T-cell (primary cell): Measurements from ENCODE around the gene VSX2. TPM values are rescaled to one million over a fixed set of nuclear protein-coding genes. Genes with fewer than 3 reads are reported as not detected.
"Not testable (repeated sequence)": the region's sequence is repeated elsewhere in the genome, so short reads cannot be mapped to it uniquely, and the experiment has no call there.

ENCODE experiments used
- ATAC-seq, 4 experiments: fragments of 200-7000 bp in 3 of 4; fragments of 150-1000 bp in 1 of 4; cut with Tn5 transposase; replicated peaks in 1 of 4; 1 replicate in 3 of 4; 2 replicates in 1 of 4; pipeline ENCODE4 v1.10.0; 2021; ENCODE audit warnings: moderate library complexity in 3 of 4, mild to moderate bottlenecking in 2 of 4, moderate number of reproducible peaks in 1 of 4
- CTCF ChIA-PET, 2 donors: fragments of 300-600 bp; sonication (Branson Sonifier 250); formaldehyde crosslinking; loops; one replicate each; lab custom pipeline; 2022; ENCODE audit warnings: antibody characterized with exemption in 2 of 2; lab: Charles Lee
- POLR2A ChIA-PET, 2 donors: fragments of 300-600 bp; sonication (Branson Sonifier 250); formaldehyde crosslinking; loops; one replicate each; lab custom pipeline; 2022; ENCODE audit warnings: antibody characterized with exemption in 2 of 2; lab: Charles Lee
- DNase-seq, 35 experiments: peaks; one replicate each; pipeline versions ENCODE4 v3.0.0 to v3.0.0-alpha.2; 2013 to 2023
- H3K27ac ChIP-seq: one replicate; pipeline ENCODE4 v1.5.1; 2013; ENCODE audit warnings: low read length
- H3K27me3 ChIP-seq, 2 experiments: replicated peaks in 1 of 2; 1 replicate in 1 of 2; 2 replicates in 1 of 2; pipeline versions ENCODE4 v1.6.1 to v1.7.0; 2013; ENCODE audit warnings: low read length in 1 of 2, mixed read lengths in 1 of 2; ENCODE audit not compliant: control insufficient read depth in 2 of 2, insufficient read depth in 2 of 2; ENCODE audit errors: extremely low read depth in 1 of 2
- H3K36me3 ChIP-seq, 2 donors: 1 replicate in 1 of 2; 2 replicates in 1 of 2; pipeline versions ENCODE4 v1.6.1 to v1.7.0; 2013; ENCODE audit warnings: low read length in 1 of 2; ENCODE audit not compliant: control insufficient read depth in 2 of 2, insufficient read depth in 1 of 2; ENCODE audit errors: extremely low read depth in 1 of 2
- H3K4me1 ChIP-seq, 2 experiments: 1 replicate in 1 of 2; 2 replicates in 1 of 2; pipeline versions ENCODE4 v1.6.1 to v1.7.0; 2013; ENCODE audit warnings: low read length in 2 of 2, mixed read lengths in 1 of 2; ENCODE audit not compliant: insufficient read depth in 2 of 2, control insufficient read depth in 1 of 2; ENCODE audit errors: extremely low read depth in 1 of 2
- H3K4me3 ChIP-seq, 2 donors: 1 replicate in 1 of 2; 2 replicates in 1 of 2; pipeline versions ENCODE4 v1.5.1 to v1.7.0; 2013; ENCODE audit warnings: mild to moderate bottlenecking in 2 of 2, low read length in 1 of 2, moderate library complexity in 1 of 2; ENCODE audit not compliant: control insufficient read depth in 1 of 2; ENCODE audit errors: extremely low read depth in 1 of 2
- H3K9me3 ChIP-seq: 2 replicates; pipeline ENCODE4 v1.7.0; 2013
- H3K27ac Mint-ChIP-seq, 2 donors: one replicate each; pipeline ENCODE4 v1.8.0; 2020 to 2021; ENCODE audit warnings: mild to moderate bottlenecking in 2 of 2, mixed read lengths in 2 of 2
- H3K27me3 Mint-ChIP-seq, 2 donors: one replicate each; pipeline ENCODE4 v1.8.0; 2021 to 2022; ENCODE audit warnings: mixed read lengths in 2 of 2
- H3K36me3 Mint-ChIP-seq: one replicate; pipeline ENCODE4 v1.8.0; 2021; ENCODE audit warnings: mixed read lengths
- H3K4me1 Mint-ChIP-seq, 3 donors: one replicate each; pipeline ENCODE4 v1.8.0; 2020 to 2022; ENCODE audit warnings: mixed read lengths in 3 of 3, mild to moderate bottlenecking in 1 of 3
- H3K4me3 Mint-ChIP-seq, 3 donors: one replicate each; pipeline ENCODE4 v1.8.0; 2020 to 2022; ENCODE audit warnings: mild to moderate bottlenecking in 3 of 3, mixed read lengths in 3 of 3, moderate library complexity in 3 of 3
- H3K9me3 Mint-ChIP-seq, 3 donors: one replicate each; pipeline ENCODE4 v1.8.0; 2020 to 2022; ENCODE audit warnings: mixed read lengths in 3 of 3
- WGBS: methylation state at CpG from one replicate; pipeline ENCODE4 v1.1.5; 2013; ENCODE audit warnings: missing lambda C conversion rate; ENCODE audit not compliant: insufficient coverage; 5-methylcytosine and 5-hydroxymethylcytosine counted together
- total RNA-seq, 35 experiments: library from RNA in 6 of 35; stranded (reverse) in 6 of 35; fragments of 120-200 nt in 1 of 35; gene quantifications; one replicate each; pipeline versions ENCODE4 v1.2.1 to v1.2.4 and lab custom pipeline; 2013 to 2026

Gene VSX2
- total RNA-seq, 5 donors from 2014 or later (not counting 1 experiment from before 2014, with no cell fraction given) = not detected

GRCh38 chr14:74265301-74265965 lies 26.2 kb downstream of the VSX2 start:
- Mint-ChIP-seq H3K27ac (no peak overlapping the region), H3K4me3 (no peak overlapping the region), H3K9me3 (no peaks in the 10 kb centered on the region), H3K27me3 (peaks cover 0 to 8% of the 10 kb centered on the region in 2 donors), H3K4me1 (no peaks in the 10 kb centered on the region), H3K36me3 (no peaks in the 10 kb centered on the region)
- DNase-seq = no peak
- no peaks in the 10 kb centered on the region for H3K9me3 ChIP-seq
- no peaks in the 10 kb centered on the region for H3K4me1 ChIP-seq
- H3K4me3 ChIP-seq = no peak overlapping the region
- peaks cover 0 to 16% of the 10 kb centered on the region in 2 experiments for H3K27me3 ChIP-seq
- CTCF ChIA-PET = interaction anchor here in 1 of 2 donors (1.5 kb wide), 1 partner anchor 8 kb away, joined by 6 read pairs; no protein-coding TSS in a partner anchor
- ATAC-seq = no peak
- H3K36me3 ChIP-seq = no peaks in the 10 kb centered on the region
- whole genome bisulfite sequencing = 75% methylated on average over 8 of the region's 13 CpGs
- POLR2A ChIA-PET = no interaction called here
- H3K27ac ChIP-seq = no peak overlapping the region

GRCh38 chr14:74267588-74267987 lies 28.3 kb downstream of the VSX2 start:
- 80% methylated on average over 3 of the region's 3 CpGs for WGBS
- no peaks in the 10 kb centered on the region for H3K4me1 Mint-ChIP-seq
- Histone ChIP-seq H3K9me3 (no peaks in the 10 kb centered on the region), H3K36me3 (no peaks in the 10 kb centered on the region), H3K4me3 (no peak overlapping the region), H3K27me3 (peaks cover 0 to 23% of the 10 kb centered on the region in 2 experiments), H3K4me1 (no peaks in the 10 kb centered on the region), H3K27ac (no peak overlapping the region)
- ChIA-PET POLR2A (no interaction called here), CTCF (no interaction called here)
- H3K4me3 Mint-ChIP-seq = no peak overlapping the region
- ATAC-seq (no peak), DNase-seq (no peak)
- no peaks in the 10 kb centered on the region for H3K36me3 Mint-ChIP-seq
- H3K9me3 Mint-ChIP-seq = no peaks in the 10 kb centered on the region
- no peak overlapping the region for H3K27ac Mint-ChIP-seq
- peaks cover 9 to 19% of the 10 kb centered on the region in 2 donors for H3K27me3 Mint-ChIP-seq

GRCh38 chr14:74270382-74271177 lies 31.3 kb downstream of the VSX2 start:
- not testable (repeated sequence) for DNase-seq, H3K36me3 Mint-ChIP-seq, H3K4me1 Mint-ChIP-seq, H3K4me1 ChIP-seq, H3K4me3 Mint-ChIP-seq, ATAC-seq, H3K27ac Mint-ChIP-seq, H3K36me3 ChIP-seq, H3K4me3 ChIP-seq, H3K9me3 ChIP-seq, H3K27ac ChIP-seq, H3K9me3 Mint-ChIP-seq
- peaks cover 0 to 23% of the 10 kb centered on the region in 2 experiments for H3K27me3 ChIP-seq
- 83% methylated on average over 7 of the region's 14 CpGs for WGBS
- peaks cover 9 to 21% of the 10 kb centered on the region in 2 donors for H3K27me3 Mint-ChIP-seq
- CTCF ChIA-PET = interaction anchor here in 1 of 2 donors (0.6 to 0.8 kb wide), 2 partner anchors 14 to 27 kb away, joined by 3 to 7 read pairs; no protein-coding TSS in a partner anchor
- POLR2A ChIA-PET = interaction anchor here in 1 of 2 donors (0.6 kb wide), 1 partner anchor 257 kb away, joined by 3 read pairs; no protein-coding TSS in a partner anchor

GRCh38 chr14:74271365-74271764 lies 32.1 kb downstream of the VSX2 start:
- Mint-ChIP-seq H3K4me1 (no peaks in the 10 kb centered on the region), H3K4me3 (no peak overlapping the region), H3K9me3 (no peaks in the 10 kb centered on the region), H3K36me3 (no peaks in the 10 kb centered on the region), H3K27me3 (peaks cover 9 to 21% of the 10 kb centered on the region in 2 donors), H3K27ac (no peak overlapping the region)
- Histone ChIP-seq H3K27ac (no peak overlapping the region), H3K36me3 (no peaks in the 10 kb centered on the region), H3K27me3 (peaks cover 0 to 17% of the 10 kb centered on the region in 2 experiments), H3K4me3 (no peak overlapping the region), H3K4me1 (no peaks in the 10 kb centered on the region), H3K9me3 (no peaks in the 10 kb centered on the region)
- no CpG with 5 or more reads among the region's 1 CpG for WGBS
- ChIA-PET CTCF (no interaction called here), POLR2A (no interaction called here)
- no peak for DNase-seq
- no peak for ATAC-seq

GRCh38 chr14:74275241-74275841 lies 36.1 kb downstream of the VSX2 start:
- Mint-ChIP-seq H3K27ac (no peak overlapping the region), H3K36me3 (no peaks in the 10 kb centered on the region), H3K4me3 (no peak overlapping the region), H3K4me1 (no peaks in the 10 kb centered on the region), H3K27me3 (peaks cover 9 to 13% of the 10 kb centered on the region in 2 donors), H3K9me3 (peaks cover 7 to 11% (median 8%) of the 10 kb centered on the region in 3 donors)
- Histone ChIP-seq H3K4me1 (no peaks in the 10 kb centered on the region), H3K36me3 (no peaks in the 10 kb centered on the region), H3K27ac (no peak overlapping the region), H3K9me3 (no peaks in the 10 kb centered on the region), H3K4me3 (no peak overlapping the region), H3K27me3 (peaks cover 0 to 7% of the 10 kb centered on the region in 2 experiments)
- ATAC-seq = no peak
- ChIA-PET POLR2A (no interaction called here), CTCF (no interaction called here)
- 82% methylated on average over 4 of the region's 6 CpGs for WGBS
- DNase-seq = no peak

- Mint-ChIP-seq H3K4me1 (no peaks in the 10 kb centered on the region), H3K9me3 (peaks cover 8 to 13% (median 11%) of the 10 kb centered on the region in 3 donors), H3K4me3 (no peak overlapping the region), H3K27me3 (peaks cover 0 to 2% of the 10 kb centered on the region in 2 donors), H3K36me3 (peaks cover 15% of the 10 kb centered on the region), H3K27ac (no peak overlapping the region)
- Histone ChIP-seq H3K9me3 (no peaks in the 10 kb centered on the region), H3K27me3 (peaks cover 0 to 2% of the 10 kb centered on the region in 2 experiments), H3K4me1 (no peaks in the 10 kb centered on the region), H3K4me3 (no peak overlapping the region), H3K36me3 (peaks cover under 1 to 2% of the 10 kb centered on the region in 2 donors), H3K27ac (no peak overlapping the region)
- ChIA-PET CTCF (no interaction called here), POLR2A (no interaction called here)
- ATAC-seq (no peak), DNase-seq (no peak)
- 83% methylated on average over 2 of the region's 2 CpGs for WGBS
These were observed 38.8 kb downstream of the VSX2 start for GRCh38 chr14:74278080-74278479.
